Activated T-cell treated with anti-CD3 and anti-CD28 coated beads, Interleukin-2, amount 50 U/mL, for 4 hours (primary cell): ENCODE measurements around the gene MXI1. TPM values are rescaled to one million over a fixed set of nuclear protein-coding genes. Genes with fewer than 3 reads are reported as not detected.
"Not testable (repeated sequence)": the region's sequence is repeated elsewhere in the genome, so short reads cannot be mapped to it uniquely, and the experiment has no call there.

ENCODE experiments used
- ATAC-seq, 2 donors: fragments of 200-7000 bp; cut with Tn5 transposase; one replicate each; pipeline ENCODE4 v1.10.0; 2021
- DNase-seq: peaks from one replicate; pipeline ENCODE4 v3.0.0-alpha.2; 2020
- H3K27me3 Mint-ChIP-seq: one replicate; pipeline ENCODE4 v1.8.0; 2021; ENCODE audit warnings: low read depth, mixed read lengths
- H3K36me3 Mint-ChIP-seq: one replicate; pipeline ENCODE4 v1.8.0; 2022; ENCODE audit warnings: mixed read lengths; ENCODE audit not compliant: insufficient read depth
- H3K4me1 Mint-ChIP-seq: one replicate; pipeline ENCODE4 v1.8.0; 2021; ENCODE audit warnings: low read depth, mixed read lengths
- H3K4me3 Mint-ChIP-seq: one replicate; pipeline ENCODE4 v1.8.0; 2021; ENCODE audit warnings: mild to moderate bottlenecking, moderate library complexity, mixed read lengths
- H3K9me3 Mint-ChIP-seq: one replicate; pipeline ENCODE4 v1.8.0; 2021; ENCODE audit warnings: mixed read lengths
- total RNA-seq, 3 donors: library from RNA; stranded (reverse); gene quantifications; one replicate each; pipeline ENCODE4 v1.2.1, GENCODE V29; 2021

The MXI1 gene
- total RNA-seq, 3 donors from 2014 or later, result 13.6 to 14.5 (median 14.2) TPM

DNA sequence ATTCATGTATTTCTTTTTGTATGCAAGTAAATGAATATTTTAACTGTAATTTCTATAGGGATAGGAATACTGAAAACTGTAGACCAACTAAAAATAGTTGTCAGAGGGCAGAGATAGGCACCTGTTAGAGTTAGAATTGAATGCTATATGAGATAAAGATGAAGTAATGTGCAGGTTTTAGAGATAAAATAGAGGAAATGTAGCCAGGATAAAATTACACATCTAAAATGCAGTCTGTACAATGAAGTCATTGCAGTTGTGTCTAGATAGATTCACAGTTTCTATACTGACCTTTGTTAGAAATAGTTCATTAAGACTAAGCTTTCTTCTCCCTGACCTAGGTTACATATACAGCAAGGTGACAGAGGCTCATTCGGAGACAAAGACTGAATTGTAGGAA lies 51.1 kb downstream of the MXI1 start:
- Mint-ChIP-seq H3K9me3 (peaks cover 5% of the 10 kb centered on the region), H3K27me3 (no peaks in the 10 kb centered on the region), H3K4me3 (no peak overlapping the region), H3K4me1 (peaks cover 16% of the 10 kb centered on the region), H3K36me3 (peaks cover 20% of the 10 kb centered on the region)
- DNase-seq (no peak), ATAC-seq (no peak)

DNA sequence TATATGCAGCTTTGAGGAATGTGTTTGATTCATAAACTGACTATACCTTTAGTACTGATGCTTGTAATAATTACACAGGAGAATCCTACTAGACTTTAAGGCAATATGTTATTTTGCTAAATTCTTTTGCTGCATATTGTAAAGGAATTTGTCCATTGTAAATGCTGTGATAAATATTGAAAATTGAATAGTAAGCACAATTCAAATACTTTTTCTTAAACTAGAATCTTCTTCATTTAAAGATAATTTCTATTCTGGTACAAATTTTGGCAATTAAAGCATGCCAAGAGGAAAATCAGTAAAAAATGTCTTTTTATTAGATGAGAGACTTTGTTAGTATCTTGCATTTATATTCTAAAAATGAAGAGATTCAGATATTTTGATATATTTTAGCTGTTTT lies 51.9 kb downstream of the MXI1 start:
- H3K27me3 Mint-ChIP-seq, result no peaks in the 10 kb centered on the region
- H3K36me3 Mint-ChIP-seq, result peaks cover 19% of the 10 kb centered on the region
- DNase-seq, result no peak
- H3K9me3 Mint-ChIP-seq, result peaks cover 5% of the 10 kb centered on the region
- no peak for ATAC-seq
- no peak overlapping the region for H3K4me3 Mint-ChIP-seq
- H3K4me1 Mint-ChIP-seq, result peaks cover 11% of the 10 kb centered on the region

DNA sequence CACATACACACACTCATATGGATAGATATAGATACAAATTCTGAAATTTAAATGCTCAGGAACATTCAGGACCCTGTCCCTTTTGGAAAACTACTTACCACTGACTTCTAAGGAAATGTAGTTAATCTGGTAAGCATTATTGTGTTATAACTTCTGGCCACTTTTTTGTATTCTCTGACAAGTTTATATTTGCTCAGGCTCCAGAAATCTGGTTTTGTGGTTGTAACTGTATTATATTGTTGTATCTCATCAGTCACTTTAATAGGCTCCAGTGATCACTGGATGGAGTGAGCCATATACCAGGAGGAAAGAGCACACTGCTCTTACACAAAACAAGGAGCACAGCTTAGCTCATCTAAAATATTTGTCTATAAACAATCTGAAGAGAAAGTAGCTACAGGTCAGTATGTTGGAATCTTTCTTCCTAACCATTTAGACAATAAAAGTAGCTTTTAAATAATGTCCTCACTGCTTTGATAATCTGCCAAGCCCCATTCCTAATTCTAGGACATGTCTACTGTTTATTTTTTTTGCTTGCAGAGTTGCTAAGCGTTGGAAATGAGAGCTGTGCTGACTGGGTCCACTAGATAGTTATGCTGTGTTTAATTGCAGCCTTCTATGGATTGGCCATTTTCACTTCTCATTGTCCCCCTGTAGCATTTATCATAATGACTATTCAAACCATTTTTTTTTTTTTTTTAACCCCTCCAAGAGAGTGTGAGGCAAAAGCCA lies 53.5 kb downstream of the MXI1 start:
- no peak for ATAC-seq
- peaks cover 9% of the 10 kb centered on the region for H3K36me3 Mint-ChIP-seq
- no peak overlapping the region for H3K4me3 Mint-ChIP-seq
- DNase-seq, result no peak
- H3K27me3 Mint-ChIP-seq, result no peaks in the 10 kb centered on the region
- H3K4me1 Mint-ChIP-seq, result peaks cover 8% of the 10 kb centered on the region
- peaks cover under 1% of the 10 kb centered on the region for H3K9me3 Mint-ChIP-seq

DNA sequence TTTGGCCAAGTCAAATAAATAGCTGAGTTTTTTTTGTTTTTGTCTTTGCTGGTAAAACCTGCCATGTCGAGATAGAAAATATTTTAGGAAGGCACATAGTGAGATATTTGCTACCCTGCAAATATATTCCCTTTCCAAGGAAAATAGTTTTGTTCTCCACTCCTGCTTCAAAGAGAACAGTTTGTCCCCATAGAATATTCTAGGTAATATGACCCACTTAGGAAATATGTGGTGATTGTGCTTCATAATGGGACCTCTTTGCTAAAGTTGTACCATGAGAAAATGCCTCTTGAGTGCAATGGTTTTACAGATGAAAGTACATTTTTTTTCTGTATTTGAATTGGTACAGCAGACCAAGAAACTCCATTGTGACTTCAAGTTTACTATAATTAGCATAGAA lies 55.8 kb downstream of the MXI1 start:
- H3K4me1 Mint-ChIP-seq, result peaks cover 17% of the 10 kb centered on the region
- no peaks in the 10 kb centered on the region for H3K9me3 Mint-ChIP-seq
- DNase-seq (no peak), ATAC-seq (no peak)
- H3K36me3 Mint-ChIP-seq, result peaks cover 5% of the 10 kb centered on the region
- H3K4me3 Mint-ChIP-seq, result no peak overlapping the region
- no peaks in the 10 kb centered on the region for H3K27me3 Mint-ChIP-seq

DNA sequence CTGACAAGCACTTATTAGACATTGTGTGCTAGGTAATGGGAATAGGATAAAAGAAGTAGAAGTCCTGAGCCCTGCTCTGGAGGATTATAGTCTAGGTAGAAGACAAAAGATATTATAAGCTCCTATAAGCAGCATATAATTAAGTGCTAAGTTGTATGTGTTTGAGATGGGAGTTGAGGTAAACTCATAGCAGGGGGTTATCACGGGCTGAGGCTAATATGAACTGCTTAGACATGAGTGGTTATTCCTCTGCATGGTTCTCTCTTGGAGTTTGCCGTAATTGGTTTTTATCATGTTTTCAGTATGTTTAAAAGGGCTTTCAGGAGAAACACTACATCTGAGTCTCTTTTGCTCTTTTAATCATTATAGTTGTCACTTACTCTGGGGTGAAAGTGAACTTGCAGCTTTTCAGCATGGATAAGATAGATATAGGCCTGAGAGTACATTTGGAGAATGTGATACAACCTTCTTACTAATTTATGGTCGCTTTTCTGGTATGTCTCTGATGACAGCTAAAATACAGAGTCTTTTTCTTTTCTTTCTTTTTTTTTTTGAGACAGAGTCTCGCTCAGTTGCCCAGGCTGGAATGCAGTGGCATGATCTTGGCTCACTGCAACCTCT lies 58.3 kb downstream of the MXI1 start:
- Mint-ChIP-seq H3K36me3 (peaks cover 5% of the 10 kb centered on the region), H3K9me3 (no peaks in the 10 kb centered on the region), H3K4me1 (peaks cover 38% of the 10 kb centered on the region), H3K4me3 (no peak overlapping the region), H3K27me3 (no peaks in the 10 kb centered on the region)
- DNase-seq (no peak), ATAC-seq (no peak)

DNA sequence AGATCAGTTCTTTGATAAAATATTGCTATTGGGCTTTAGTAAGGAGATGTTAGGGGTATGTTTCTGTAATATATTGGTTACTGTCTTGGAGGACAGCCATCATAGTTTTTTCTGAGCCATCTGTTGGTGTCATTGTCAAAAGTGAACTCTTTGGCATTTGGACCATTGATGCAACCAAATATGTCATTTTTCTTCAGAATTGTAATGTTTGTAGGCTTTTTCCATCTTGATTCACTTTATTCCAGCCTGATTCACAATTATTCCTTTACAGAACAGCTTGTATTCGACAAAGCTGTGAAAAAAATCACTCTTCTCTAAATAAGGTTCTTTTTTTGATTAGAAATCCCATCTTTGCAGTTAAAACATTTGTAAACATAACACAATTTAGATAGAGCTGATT lies 59.9 kb downstream of the MXI1 start:
- H3K4me1 Mint-ChIP-seq, result peaks cover 48% of the 10 kb centered on the region

DNA sequence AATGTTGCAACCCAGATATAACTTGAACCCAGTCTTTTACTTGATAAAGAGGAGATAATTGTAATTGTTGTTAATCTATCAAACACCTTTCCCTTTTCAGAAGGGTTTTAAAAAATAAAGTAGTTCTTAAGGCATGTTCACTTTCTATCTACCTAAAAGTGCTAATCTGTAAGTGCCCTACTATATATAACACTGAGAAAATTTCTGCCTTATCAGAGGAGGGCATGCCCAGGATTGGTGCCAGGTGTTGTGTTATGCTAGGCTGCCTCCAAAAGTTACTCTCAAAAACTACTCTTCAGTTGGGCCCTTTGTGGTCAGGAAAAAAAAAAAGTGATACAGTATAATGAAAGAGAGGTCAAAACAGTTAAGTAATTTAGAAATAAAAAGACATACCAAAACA lies 61.0 kb downstream of the MXI1 start:
- Mint-ChIP-seq H3K9me3 (no peaks in the 10 kb centered on the region), H3K36me3 (no peaks in the 10 kb centered on the region), H3K4me3 (no peak overlapping the region), H3K27me3 (no peaks in the 10 kb centered on the region), H3K4me1 (peaks cover 48% of the 10 kb centered on the region)
- DNase-seq, result no peak
- ATAC-seq, result no peak

More for the DNA sequence above, 59.9 kb downstream of the MXI1 start:
- Mint-ChIP-seq H3K36me3 (peaks cover 3% of the 10 kb centered on the region), H3K27me3 (no peaks in the 10 kb centered on the region), H3K4me3 (no peak overlapping the region), H3K9me3 (no peaks in the 10 kb centered on the region)
- DNase-seq (no peak), ATAC-seq (no peak)

DNA sequence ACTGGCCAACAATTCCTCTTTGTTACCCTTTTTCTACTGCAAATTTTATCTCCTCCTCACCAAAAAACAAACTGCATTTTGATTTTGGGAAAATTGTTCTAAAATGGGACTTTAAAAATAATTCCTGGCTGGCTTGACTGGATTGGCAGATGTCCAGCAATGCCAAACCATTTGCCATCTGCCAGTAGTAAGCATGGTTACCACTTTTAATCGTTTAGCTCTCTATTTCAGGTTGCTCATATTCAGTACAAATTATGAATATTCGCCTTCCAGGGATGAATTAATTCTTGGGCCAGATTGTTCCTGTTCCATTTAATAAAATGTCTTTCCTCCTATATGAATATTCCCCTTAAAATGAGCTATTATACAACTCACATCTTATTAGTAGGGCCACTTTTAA lies 61.6 kb downstream of the MXI1 start:
- no peak for DNase-seq
- no peak for ATAC-seq
- no peaks in the 10 kb centered on the region for H3K27me3 Mint-ChIP-seq
- H3K4me3 Mint-ChIP-seq, result peak overlapping the region; percentile 72
- no peaks in the 10 kb centered on the region for H3K9me3 Mint-ChIP-seq
- H3K36me3 Mint-ChIP-seq, result no peaks in the 10 kb centered on the region
- H3K4me1 Mint-ChIP-seq, result peaks cover 51% of the 10 kb centered on the region

DNA sequence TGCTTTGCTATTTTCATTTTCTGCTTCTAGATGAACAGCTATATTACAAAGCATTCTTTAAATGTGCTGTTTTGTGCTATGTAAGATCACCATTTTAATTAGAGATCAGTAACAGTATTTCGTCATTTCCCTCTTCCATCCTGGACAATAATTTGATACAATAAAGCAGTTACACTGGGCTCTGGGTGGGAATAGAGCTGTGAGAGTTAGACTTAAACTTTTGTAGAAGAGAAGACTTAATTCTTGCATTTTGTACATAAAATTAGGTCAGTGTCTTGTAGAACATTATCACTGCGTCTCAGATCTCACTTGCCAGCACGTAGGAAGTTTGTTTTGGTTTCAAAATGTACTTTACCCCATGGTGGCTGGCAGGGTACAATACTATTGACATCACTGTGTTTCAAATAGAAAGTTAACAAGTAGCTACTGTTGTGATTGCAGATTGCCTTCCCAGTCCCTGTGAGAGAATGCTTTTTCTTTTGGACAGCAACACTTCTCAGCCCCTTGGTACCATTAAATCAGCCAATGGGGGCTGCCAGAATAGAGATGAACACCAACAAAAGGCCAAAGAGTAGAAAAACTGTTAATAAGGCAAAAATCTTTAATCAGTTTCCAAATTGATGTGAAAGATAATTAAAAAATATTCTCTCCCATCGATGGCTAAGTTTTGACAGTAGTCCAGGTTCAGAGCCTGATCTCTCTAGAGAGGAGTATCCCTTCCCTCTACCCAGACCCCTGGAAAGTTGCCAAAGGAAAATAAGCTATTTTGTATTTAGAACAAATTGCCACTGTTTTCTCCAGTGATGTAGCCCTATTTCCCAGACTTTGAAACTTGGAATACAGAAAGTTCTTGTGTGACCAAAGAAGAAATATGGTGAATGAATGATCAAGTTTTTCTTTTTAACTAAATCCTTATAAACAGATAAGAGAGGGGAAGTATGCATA lies 62.2 kb downstream of the MXI1 start:
- Mint-ChIP-seq H3K9me3 (no peaks in the 10 kb centered on the region), H3K4me3 (peak overlapping the region; percentile 72), H3K36me3 (no peaks in the 10 kb centered on the region), H3K4me1 (peaks cover 58% of the 10 kb centered on the region), H3K27me3 (no peaks in the 10 kb centered on the region)
- peak; percentile 78 to 81 for ATAC-seq
- DNase-seq, result no peak

DNA sequence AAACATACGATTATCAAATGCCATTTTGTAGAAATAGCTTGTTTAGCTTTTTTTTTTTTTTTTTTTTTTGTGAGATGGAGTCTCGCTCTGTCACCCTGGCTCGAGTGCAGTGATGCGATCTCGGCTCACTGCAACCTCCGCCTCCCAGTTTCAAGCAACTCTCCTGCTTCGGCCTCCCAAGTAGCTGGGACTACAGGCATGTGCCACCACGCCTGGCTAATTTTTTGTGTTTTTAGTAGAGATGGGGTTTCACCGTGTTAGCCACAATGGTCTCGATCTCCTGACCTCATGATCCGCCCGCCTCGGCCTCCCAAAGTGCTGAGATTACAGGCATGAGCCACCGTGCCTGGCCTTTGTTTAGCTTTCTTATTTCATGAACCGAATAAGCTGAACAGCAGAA lies 65.6 kb downstream of the MXI1 start:
- H3K4me1 Mint-ChIP-seq, result peaks cover 56% of the 10 kb centered on the region
- H3K36me3 Mint-ChIP-seq, DNase-seq, ATAC-seq, H3K9me3 Mint-ChIP-seq, H3K4me3 Mint-ChIP-seq, H3K27me3 Mint-ChIP-seq: not testable (repeated sequence)

DNA sequence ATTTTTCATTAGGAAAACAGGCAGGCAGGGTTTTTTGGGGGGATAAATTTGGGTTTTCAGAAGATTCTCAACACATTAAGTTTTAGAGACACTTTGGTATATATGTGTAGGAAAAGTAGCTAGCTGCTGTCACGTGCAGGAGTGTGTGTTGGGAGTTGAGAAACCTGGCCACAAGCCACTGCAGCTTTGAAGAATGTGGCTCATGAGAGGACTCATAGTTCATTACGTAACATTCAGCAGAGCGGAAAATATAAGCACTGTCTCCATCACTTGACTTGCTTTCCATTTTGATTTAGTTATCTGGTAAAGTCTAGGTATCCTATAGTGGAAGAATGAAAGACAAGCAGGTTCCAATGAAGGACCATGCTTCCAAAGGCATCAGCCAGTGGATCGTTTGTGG lies 66.1 kb downstream of the MXI1 start:
- Mint-ChIP-seq H3K9me3 (no peaks in the 10 kb centered on the region), H3K4me3 (no peak overlapping the region), H3K36me3 (peaks cover 4% of the 10 kb centered on the region), H3K4me1 (peaks cover 54% of the 10 kb centered on the region), H3K27me3 (no peaks in the 10 kb centered on the region)
- DNase-seq (peak; percentile 38), ATAC-seq (peak; percentile 77 to 79)

DNA sequence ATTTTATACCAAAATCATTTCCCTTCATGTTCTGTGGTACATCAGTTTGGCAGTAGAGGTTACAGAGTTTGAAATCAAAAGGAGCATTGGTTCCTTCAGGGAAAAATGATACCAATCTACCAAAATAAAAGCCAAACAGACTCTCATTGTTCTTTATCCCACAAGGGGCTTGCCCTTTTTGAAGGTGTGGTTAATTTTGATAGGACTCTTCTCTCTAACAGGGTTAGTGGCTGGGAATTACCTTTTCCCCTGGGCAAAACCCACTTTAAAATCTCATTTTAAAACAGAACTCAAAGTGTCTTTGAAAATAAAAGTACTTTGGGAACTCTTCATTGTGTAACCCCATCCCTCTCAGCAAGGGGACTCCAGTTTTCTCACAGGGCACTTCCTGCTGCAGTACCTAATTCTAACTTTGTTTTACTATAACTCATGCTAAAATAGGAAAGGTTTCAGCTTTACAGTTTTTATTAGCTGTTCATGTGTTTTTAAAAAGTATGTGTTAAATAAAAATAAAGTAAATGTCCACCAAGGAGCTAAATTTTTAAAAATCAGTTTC lies 66.7 kb downstream of the MXI1 start:
- Mint-ChIP-seq H3K4me3 (no peak overlapping the region), H3K27me3 (no peaks in the 10 kb centered on the region), H3K4me1 (peaks cover 54% of the 10 kb centered on the region), H3K36me3 (peaks cover 4% of the 10 kb centered on the region), H3K9me3 (no peaks in the 10 kb centered on the region)
- DNase-seq (no peak), ATAC-seq (no peak)

DNA sequence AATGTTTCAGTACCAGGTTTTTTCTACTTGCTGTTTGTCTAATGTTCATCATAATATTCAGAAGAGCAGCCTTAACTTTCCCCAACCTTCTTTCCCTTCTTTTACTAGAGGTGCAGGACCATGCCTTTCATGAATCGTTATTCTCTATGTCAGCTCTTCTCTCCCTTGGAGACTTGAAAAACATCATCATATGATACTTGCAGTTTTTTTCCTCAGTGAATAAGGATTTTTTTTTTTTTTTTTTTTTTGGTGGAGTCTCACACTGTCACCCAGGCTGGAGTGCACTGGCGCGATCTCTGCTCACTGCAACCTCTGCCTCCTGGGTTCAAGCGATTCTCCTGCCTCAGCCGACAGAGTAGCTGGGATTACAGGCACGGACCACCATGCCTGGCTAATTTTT lies 67.2 kb downstream of the MXI1 start:
- DNase-seq, result no peak
- no peaks in the 10 kb centered on the region for H3K27me3 Mint-ChIP-seq
- no peaks in the 10 kb centered on the region for H3K9me3 Mint-ChIP-seq
- no peak for ATAC-seq
- H3K4me3 Mint-ChIP-seq, result no peak overlapping the region
- H3K4me1 Mint-ChIP-seq, result peaks cover 51% of the 10 kb centered on the region
- peaks cover 4% of the 10 kb centered on the region for H3K36me3 Mint-ChIP-seq

DNA sequence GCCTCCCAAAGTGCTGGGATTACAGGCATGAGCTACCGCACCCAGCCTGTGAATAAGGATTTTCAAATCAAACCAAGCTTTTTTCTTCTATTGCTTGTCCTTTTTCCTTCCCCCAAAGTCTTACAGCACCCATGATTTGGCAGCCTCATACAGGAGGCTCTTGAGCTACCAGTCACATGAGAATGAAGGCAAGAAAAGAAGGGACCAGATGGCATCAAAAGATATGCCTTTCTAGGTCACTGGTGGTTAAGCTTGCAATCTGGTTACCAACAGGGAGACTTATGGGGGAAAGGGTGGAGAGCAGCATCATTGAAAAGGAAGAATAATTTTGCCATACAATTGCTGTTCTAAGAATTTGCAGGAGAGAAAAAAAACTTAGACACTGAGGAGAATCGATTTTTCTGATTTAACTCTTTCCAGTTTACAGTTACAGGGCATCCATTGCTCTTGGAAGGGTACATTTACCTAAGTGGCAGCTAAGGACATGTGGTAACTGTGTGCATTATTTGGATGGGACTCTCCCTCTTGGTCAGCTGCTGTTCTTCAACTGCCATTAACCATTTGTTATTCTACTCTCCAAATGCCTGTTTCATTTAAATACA lies 67.8 kb downstream of the MXI1 start:
- H3K27me3 Mint-ChIP-seq, result no peaks in the 10 kb centered on the region
- H3K4me3 Mint-ChIP-seq, result no peak overlapping the region
- no peak for ATAC-seq

More for the DNA sequence above, 67.8 kb downstream of the MXI1 start:
- peaks cover 4% of the 10 kb centered on the region for H3K36me3 Mint-ChIP-seq
- no peak for DNase-seq
- peaks cover 47% of the 10 kb centered on the region for H3K4me1 Mint-ChIP-seq
- H3K9me3 Mint-ChIP-seq, result no peaks in the 10 kb centered on the region
